Right lobe of liver (tissue), 4 donors: ENCODE measurements around the gene ZFP57.

ENCODE experiments used
- CTCF ChIP-seq, 4 donors: fragments of 200-600 bp in 3 of 4; fragments of 450-650 bp in 1 of 4; IDR thresholded peaks; one replicate each; pipeline versions ENCODE4 v1.5.1 to v1.8.0; 2016 to 2022; ENCODE audit warnings: antibody characterized with exemption in 4 of 4, mild to moderate bottlenecking in 2 of 4
- POLR2A ChIP-seq: fragments of 450-650 bp; IDR thresholded peaks from one replicate; pipeline ENCODE4 v1.6.1; 2017; ENCODE audit warnings: antibody characterized with exemption, mild to moderate bottlenecking
- donor health status: DM: no; HTN: no; CAD: no.
- donor health status: DM: no; HTN: no; CAD: no.
- donor health status: DM: no; HTN: yes; CAD: no.

- TF ChIP-seq CTCF (IDR thresholded peaks at IDR 0.05) (no peak), POLR2A (no peak)
These were observed 13.8 kb downstream of the ZFP57 start for GRCh38 chr6:29667158-29667557.
